GM12891 (cell line): ENCODE measurements around the gene ZNF107.

Experiments used
- POLR2A ChIP-seq: IDR thresholded peaks from 2 replicates; pipeline ENCODE4 v1.6.1; 2011; ENCODE audit warnings: low read depth, low read length, control low read depth
- POLR2AphosphoS5 ChIP-seq: IDR thresholded peaks from 2 replicates; pipeline ENCODE4 v1.6.1; 2011; ENCODE audit warnings: low read depth, low read length, control low read depth
- SPI1 ChIP-seq: IDR thresholded peaks from 2 replicates; pipeline ENCODE4 v1.6.1; 2011; ENCODE audit warnings: low read depth, low read length, control low read depth
- TAF1 ChIP-seq: IDR thresholded peaks from 2 replicates; pipeline ENCODE4 v1.6.1; 2011; ENCODE audit warnings: low read depth, low read length, control low read depth

DNA sequence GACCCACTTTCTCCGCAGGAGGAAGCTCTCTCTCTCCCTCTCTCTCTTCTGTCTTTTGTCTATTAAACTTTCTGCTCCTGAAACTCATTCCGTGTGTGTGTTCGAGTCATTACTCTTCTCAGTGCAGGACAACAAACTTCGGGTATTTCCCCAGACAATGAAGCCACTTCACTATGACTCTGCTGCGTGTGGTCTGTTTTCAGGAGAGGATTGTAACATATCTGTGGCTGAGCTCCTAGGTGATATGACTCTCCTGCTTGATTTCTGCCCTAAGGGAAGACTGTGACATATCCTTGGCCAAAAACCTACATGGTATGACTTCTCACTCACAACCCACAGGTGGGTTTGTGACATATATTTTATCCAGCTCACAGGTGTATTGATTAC, 39.9 kb upstream of the ZNF107 start:
- TF ChIP-seq POLR2A (no peak), POLR2AphosphoS5 (no peak), TAF1 (no peak), SPI1 (no peak)
